DND-41 (cell line): ENCODE data around the gene SLC1A2.

ENCODE experiments used
- CTCF ChIP-seq: IDR thresholded peaks from 2 replicates; pipeline ENCODE4 v1.5.1; 2012; ENCODE audit warnings: borderline replicate concordance, low read length, moderate library complexity, mild to moderate bottlenecking; ENCODE audit not compliant: poor library complexity, severe bottlenecking; ENCODE audit errors: extremely low read depth
- EZH2 ChIP-seq: IDR thresholded peaks from 3 replicates; pipeline ENCODE4 v1.6.1; 2012; ENCODE audit warnings: borderline replicate concordance, low read depth, mild to moderate bottlenecking, moderate library complexity, low read length, inconsistent platforms; ENCODE audit not compliant: severe bottlenecking

GRCh38 chr11:35376118-35376510, 43.2 kb downstream of the SLC1A2 start:
- TF ChIP-seq CTCF: no peak
- TF ChIP-seq EZH2: no peak
